GM13976 (cell line): ENCODE data around the gene DES.

Experiments
- DNase-seq: peaks from one replicate; pipeline ENCODE4 v3.0.0; 2012; ENCODE audit warnings: low spot score
- CTCF ChIP-seq: IDR thresholded peaks from 2 replicates; pipeline ENCODE4 v1.5.1; 2012; ENCODE audit warnings: borderline replicate concordance, mild to moderate bottlenecking; ENCODE audit not compliant: insufficient read depth; ENCODE audit errors: extremely low read depth, missing control alignments, control extremely low read depth
- in situ Hi-C: fragments of 300-500 bp; cut with MboI; formaldehyde crosslinking; loops from one replicate; pipeline ENCODE4 v1.12.0; 2022; ENCODE audit warnings: low sequenced_read_pairs, mixed read lengths, inconsistent platforms; ENCODE audit not compliant: unreplicated experiment

The DES gene

GRCh38 chr2:219433666-219434467 lies 15.7 kb downstream of the DES start:
- no peak for DNase-seq
- TF ChIP-seq CTCF: no peak
- in situ Hi-C loops: no loop called here

- no peak for DNase-seq
- no peak for TF ChIP-seq CTCF
- in situ Hi-C loops: no loop called here
Measured at GRCh38 chr2:219434468-219434717, 16.2 kb downstream of the DES start.

- in situ Hi-C loops: no loop called here
- DNase-seq: no peak
- no peak for TF ChIP-seq CTCF
Measured at GRCh38 chr2:219434718-219435525, 16.7 kb downstream of the DES start, which contains the start of gene SPEG. Gene SPEG (plus strand): TSS chr2:219434843. CDS start chr2:219434978, 135 bp downstream.

- no peak for DNase-seq
- TF ChIP-seq CTCF: no peak
- in situ Hi-C loops: no loop called here
Measured at GRCh38 chr2:219435701-219436100, 17.5 kb downstream of the DES start.

GRCh38 chr2:219436491-219436890 lies 18.3 kb downstream of the DES start:
- TF ChIP-seq CTCF: no peak
- in situ Hi-C loops: no loop called here
- no peak for DNase-seq

GRCh38 chr2:219437141-219437540 lies 19.0 kb downstream of the DES start:
- in situ Hi-C loops: no loop called here
- no peak for DNase-seq
- TF ChIP-seq CTCF: no peak
